Stimulated activated CD8-positive, alpha-beta memory T cell treated with anti-CD3 and anti-CD28 coated beads, Interleukin-7, amount 100 ng/mL, for 1 hour (primary cell): Measurements from ENCODE around the gene PLCH1.

Experiments used
- DNase-seq, 2 donors: peaks; one replicate each; pipeline ENCODE4 v3.0.0-alpha.2; 2020; ENCODE audit warnings: low read depth in 2 of 2

PLCH1 gene

DNA sequence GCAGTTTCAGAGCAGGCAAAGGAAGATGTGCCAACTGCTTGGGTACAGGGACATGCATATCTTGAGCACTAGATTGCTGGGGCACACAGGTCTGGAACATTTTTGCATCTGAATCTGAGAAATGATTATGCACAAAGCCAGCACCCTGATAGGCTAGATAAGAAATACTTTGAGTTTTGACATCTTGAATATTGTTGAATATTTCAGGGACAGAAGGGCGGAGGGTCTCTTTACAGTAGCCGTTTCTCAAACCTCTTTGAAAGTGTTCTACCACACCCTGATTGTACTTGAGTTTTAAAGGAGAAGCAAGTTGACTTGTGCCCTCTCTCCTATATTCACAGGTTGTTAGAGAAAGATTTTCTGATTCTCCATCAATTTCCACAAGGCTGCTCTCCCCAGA lies 263.3 kb downstream of the PLCH1 start:
- no peak for DNase-seq

DNA sequence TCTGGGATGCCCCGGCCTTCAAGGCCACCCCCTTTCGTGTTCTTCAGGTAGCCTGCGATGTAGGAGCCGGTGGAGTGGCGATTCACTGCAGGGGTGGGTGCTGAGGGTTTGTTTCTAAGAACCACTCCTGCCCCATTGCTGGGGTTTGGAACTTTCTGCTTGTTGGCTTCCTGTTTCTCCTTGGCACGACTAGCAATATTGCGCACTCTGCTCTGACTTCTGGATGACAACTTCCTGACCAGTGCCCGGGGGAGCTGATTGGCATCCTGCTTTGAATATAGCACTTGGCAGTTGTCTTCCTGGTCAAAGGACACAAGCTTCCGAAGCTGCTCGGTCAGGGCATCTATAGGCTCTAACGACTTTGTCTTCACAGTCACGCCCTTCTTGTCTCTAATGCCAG lies 263.8 kb downstream of the PLCH1 start:
- no peak for DNase-seq

DNA sequence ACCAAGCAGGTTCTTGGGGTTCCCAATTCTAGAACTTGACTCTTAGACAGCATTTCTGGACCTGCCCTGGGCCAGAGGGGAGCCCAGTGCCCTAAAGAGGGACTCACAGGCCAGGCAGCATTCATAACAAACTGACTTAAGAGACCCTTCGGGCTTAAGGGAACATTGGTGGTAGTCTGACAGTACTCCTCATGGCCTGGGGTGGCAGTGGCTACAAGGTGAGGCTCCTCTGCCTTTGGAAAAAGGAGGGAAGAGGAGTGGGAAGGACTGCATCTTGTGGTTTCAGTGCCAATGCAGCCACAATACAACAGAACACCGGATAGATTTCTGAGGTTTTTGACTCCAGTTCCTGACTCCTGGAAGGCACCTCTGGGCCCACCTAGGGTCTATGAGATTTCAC lies 279.2 kb downstream of the PLCH1 start:
- no peak for DNase-seq

DNA sequence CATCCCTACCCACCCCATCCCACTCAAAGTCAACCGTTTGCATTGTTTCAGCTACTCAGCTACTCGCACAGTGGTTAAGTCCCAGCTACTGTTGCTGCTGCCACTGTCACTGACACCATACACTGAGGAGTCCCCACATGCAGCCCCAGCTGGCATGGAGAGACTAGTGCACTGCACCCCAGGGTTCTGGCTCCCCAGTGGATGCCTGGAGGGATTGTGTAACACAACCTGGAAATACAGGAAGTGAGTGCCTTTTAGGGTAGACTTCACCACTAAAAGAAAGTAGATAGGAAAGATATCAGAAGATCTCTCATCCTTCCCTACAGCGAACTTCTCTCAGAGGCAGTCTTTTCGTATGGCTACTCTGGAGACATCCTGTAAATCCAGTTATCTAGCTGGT lies 282.2 kb downstream of the PLCH1 start:
- DNase-seq: no peak

DNA sequence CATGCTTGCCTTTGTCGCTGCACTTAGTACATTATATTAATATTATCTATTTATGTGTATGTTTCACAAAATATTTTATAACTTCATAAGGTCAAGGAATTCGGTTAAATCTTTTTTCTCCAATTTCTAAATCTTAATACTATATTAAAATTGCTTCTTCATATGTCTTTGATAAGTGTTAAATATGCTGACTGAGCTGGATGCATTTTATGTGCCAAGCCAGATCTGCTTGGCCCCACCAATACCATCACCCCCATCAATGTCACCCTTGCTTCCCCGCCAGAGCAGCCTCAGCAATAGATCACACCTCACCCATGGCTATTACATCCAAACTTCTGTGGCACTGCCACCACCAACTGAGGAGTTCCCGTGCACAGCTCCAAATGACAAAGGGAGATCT lies 287.3 kb downstream of the PLCH1 start:
- DNase-seq: no peak

DNA sequence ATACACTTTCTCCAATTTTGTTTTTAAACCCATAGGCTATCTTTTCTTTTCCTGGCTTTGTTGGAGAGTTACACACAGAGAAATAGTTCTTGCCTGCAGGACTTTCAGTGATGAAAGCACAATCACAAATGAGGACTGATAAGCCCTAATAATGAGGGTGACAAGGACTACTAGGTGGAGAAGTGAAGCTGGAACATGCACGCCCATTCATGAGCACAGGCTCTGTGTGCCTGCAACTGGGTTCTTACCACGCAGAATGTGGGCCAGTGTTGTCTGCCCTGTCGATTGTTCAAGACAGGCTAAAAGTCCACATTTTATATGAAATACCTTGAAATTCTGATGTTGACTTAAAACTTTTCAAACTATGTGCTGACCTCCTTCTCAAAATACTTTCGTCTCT lies 289.1 kb downstream of the PLCH1 start:
- no peak for DNase-seq

DNA sequence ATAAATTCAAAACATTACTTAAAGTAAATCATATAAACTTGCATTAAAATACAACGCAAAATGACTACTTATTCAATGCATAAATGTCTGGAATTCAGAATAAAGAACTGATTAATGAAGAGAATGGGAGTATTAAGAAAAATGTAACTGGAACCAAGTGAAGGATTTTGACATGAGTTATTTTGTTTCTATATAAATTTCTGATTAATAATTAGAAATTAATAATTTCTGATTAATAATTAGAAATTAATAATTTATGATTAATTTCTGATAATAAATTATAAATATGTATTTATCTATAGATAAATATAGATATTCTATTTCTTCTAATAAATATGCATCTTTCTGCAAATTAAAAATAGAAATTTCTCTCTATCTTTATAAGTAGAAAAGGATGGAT lies 291.4 kb downstream of the PLCH1 start:
- DNase-seq: no peak

DNA sequence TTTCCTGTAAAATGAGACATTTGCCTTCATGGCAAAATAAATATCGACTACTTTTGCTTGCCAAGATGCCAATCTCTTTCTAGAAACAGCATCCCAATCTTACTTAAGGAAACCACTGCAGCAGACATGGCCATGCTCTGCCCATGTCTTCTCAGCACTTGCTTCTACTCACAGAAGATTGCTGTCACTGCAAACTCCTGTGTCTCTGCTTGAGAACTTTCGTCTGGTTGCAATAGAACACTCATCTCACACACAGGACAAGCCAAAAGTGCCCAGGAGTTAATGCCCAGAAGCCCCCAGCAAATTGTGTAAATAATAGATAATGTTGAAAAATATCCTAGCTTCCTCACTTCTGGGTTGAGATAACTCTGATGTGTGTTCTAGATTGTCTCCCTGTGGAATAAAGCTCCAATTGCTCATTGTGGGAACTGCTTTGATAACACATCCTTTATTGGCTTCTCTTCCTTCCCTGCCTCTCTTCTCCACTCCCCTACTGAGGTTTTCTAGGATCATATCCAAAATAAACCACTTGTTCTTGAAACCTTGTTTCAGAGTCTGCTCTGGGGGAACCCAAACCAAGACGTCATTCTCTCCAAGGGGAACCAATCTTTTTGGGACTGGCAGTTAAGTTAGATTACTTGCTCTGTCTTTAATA lies 295.1 kb downstream of the PLCH1 start:
- DNase-seq: no peak

DNA sequence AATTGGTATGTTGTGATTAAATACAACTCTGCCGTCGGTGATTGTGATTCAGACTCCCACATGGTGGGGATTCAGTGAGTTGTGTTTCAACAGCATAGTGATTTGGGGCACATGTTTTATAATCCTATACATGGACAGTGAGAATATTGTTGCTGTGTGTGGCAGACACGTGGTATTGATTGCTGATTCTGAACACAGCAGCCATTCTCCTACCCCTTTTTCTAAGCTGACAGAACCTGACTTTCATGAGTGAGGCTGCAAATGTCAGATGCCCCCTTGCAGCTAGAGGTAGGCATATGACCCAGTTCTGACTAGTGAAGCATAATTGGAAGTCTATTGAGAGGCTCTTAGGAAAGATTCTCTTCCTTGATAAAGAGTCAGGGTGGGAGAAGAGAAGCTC lies 296.3 kb downstream of the PLCH1 start:
- no peak for DNase-seq

DNA sequence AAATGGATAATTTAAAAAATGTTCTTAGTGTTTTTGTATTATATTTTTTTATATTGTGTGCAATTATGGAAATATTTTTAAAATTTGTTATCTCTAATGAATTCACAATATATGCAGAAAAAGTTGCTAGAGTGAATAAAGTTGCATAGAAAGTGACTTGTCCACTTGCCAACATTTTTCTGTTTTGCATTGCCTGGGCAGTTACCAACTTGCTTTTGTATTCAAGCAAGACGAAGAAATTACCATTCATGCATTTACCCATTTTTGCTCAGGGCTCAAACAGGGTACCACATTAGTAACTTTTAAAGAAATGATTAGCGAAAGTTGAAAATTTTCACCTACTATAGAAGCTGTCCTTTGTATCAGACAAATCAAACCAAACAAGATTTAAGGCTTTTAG lies 298.5 kb downstream of the PLCH1 start:
- no peak for DNase-seq

DNA sequence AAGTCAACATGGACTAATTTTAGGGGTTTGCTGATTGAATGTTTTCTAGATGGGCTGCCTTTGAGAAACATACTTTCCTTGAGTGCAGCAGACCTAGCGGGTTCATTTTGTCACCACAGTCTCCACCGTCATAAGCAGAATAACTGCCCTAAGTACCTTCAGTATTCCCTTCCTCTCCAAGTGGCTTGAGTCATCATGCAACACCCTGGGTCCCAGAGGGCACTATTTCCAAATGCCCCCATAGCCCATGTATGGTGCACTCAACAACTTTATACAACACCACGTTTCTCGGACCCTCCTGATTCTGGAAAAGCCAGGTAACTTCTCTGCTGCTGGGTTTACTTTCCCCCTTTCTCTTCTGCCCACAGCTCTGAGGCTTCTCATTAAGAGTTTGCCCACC lies 300.1 kb downstream of the PLCH1 start:
- no peak for DNase-seq

DNA sequence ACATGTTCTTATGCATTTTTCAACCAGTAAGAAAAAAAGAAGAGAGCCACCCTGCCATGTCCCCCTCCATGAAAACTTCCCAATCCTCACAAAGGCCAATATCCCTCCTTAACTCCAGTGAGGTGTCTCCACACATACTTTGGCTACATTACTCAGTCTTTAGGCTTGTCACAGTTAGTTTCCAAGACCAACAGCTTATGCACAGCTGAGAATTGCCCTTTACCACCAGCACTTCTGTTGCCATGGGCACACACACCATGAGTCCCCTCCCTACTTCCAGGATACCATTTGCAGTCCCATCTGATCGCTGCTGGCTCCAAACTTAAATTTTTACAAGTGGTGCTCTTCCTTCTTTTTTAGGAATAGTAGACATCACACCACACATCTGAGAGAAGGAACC lies 301.1 kb downstream of the PLCH1 start:
- DNase-seq: no peak

DNA sequence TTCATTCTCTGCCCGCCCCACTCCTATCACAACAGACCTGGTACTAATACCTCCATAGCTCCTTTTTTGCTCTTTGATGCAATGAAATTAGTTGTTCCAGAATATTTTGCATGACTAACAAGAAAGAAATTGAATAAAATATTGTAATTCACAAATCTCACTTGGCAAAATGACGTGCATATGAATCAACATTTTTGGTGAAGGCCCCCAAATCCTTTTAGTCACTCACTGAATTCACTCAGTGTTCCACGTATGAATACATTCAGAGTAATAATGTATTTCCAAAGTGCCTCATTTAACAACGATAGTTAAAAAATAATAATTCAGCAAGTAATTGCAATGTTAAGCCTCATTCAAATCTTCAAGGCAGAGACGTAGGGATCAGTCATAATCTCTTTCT lies 302.8 kb downstream of the PLCH1 start:
- no peak for DNase-seq

DNA sequence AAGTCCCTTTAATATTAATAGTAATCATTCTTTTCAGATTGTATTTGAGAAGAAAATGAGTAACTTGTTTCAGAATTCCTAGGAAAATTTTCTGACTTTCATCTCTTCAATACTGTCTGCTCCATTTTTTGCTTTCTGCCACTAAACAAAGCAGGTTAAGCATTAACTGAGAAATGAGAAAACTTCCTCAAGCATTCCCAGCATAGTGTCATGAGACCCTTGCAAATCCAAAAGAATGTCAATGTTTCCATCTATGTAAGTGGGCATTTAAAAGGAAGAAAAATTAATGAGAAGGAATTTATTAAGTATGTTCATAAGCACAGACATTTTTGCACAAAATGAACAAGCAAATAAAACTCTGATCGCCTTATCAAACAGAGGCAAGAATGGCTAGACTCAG lies 303.4 kb downstream of the PLCH1 start:
- DNase-seq: no peak

DNA sequence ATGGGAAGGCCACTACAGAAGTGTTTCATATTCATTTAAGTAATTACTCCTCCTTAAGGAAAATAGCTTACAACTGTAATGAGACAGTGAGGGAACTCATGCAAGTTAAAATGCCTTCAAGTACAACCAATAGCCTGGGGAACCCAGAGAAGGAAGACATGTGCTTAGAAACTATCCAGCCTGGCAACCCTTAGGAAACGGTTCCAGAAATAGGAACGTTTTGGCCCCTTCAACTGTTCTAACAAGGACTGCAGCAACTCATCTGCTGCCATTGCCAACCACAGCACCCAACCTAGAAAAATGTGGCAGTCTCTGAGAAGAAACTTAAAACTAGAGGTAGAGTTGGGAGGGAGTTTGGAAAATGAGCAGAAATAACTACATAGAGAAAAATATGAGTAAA lies 303.8 kb downstream of the PLCH1 start:
- no peak for DNase-seq

DNA sequence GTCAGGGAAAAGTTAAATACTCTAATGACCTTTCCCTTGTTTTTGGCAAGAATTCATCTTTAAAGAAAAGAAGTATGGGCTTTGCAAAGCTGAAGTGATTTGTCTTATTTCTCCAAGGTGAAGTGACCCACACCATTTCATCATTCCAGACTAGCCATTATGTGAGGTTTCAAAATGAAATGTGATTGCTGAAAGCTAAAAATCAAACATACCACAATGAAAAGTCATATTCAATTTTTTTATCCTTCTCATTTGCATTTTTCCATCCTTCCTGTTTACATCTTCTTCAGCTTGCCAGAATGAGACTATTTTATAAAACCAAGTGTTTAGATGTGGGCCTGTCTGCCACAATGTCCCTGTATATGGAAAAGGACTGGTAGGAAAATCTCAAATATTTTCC lies 309.1 kb downstream of the PLCH1 start:
- no peak for DNase-seq

DNA sequence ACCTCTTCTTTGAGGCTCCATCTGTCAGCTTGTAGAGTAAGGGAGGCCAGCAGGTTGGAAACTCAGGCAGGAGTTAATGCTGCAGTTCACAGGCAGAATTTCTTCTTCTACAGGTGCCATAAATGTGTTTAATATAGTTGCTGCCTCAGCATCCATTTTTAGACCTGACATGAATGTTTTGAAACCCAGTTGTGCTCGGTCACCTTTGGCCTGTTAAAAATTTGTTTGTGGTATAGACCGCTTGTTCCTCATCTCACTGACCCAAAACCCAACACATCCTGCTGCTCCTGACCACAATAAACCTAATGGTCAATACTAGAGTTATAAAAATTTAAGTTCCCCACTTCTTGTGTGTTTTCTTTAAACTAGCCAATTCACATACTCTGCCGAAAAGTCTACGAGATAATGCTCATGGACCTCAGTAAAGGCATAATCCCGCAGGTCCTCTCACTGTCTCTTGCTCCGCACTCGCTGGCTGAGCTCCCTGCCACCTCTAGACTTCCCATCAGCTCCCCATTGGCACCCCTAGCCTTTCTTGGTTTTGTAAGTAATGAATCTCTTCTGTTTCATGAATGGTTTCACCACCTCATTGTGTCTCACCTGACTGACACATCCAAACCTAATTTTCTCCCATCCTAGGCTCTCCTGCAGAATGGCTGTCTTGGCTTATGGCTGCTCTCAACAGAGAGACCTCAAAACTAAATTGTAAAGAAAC lies 312.9 kb downstream of the PLCH1 start:
- DNase-seq: no peak

DNA sequence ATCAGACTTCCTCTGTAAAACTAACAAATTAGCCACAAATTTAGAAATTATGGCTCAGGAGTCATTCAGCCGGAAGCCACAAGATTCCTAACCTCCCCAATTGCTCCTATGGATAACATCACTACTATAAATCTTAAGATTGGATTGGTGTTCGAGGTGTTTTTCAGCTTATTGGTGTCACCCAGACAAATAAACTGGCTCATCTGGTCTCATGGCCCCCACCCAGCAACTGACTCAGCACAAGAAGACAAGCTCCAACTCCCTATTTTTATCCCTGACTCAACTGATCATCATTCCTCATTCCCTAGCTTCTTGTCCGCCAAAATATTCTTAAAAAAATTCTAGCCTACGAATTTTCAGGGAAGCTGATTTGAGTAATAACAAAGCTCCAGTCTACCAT lies 316.3 kb downstream of the PLCH1 start:
- DNase-seq: no peak

DNA sequence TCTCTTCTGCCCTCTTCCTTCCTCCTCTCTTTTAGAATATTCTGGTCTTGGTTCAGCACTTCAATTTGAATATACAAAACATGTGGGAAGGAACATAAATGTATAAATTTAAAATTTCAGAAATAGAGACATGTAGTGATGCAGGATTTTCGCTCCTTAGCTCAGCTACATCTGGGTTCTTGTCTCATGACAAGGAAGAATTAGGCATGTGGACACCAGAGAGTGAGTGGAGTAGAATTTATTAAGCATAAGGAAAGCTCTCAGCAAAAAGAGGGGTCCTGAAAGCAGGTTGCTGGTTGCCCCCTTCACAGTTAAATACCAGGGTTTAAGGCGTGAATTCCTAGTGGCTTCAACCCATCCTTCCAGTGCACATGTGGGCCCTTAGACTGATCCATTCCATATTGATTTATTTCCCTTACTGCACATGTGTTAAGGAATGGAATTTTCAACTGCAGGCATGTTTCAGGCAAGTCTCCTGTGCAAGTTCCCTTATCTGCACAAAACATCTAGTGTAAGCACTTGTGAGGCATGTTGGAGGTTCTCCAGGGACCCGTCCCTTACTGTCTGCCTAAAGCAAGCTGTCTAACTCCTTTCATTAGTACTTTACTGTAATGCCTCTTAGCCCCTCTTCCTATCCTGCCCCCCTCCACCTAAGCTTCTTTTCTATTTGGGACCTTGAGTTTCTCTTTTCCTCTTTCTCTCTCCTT lies 318.2 kb downstream of the PLCH1 start:
- no peak for DNase-seq

DNA sequence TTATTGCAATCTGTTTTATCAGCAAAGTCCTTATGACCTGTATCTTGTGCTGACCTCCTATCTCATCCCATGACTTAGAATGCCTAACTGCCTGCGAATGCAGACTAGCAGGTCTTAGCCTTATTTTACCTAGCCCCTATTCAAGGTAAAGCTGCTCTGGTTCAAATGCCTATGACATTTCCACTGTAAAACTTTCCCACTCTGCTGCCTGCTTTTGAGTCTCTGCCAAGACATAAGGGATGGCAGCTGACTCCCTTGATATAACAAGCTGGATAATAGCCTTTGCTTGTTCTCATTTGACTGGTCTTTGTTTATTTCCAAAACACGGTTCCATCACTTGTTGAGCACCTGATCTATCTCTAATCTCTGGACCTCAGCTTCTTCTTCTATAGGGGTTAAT lies 319.5 kb downstream of the PLCH1 start:
- no peak for DNase-seq

DNA sequence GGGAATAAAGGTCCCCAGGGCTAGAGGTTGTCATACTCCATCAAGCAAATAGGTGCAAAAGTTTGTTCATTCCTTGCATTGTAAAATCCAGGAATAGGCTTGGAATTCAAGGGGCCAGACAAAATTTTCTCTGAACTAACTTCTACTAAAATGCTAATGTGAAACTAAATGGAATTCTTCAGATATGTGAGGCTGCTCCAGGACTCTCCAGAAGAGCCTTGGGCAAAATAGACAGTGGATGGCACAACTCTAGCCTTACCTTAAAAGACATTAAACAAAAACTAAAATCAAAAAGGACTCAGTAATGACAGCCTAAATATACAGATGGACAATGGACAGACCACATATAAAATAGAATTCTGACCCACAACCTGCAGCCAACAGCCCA lies 320.6 kb downstream of the PLCH1 start:
- DNase-seq: no peak

DNA sequence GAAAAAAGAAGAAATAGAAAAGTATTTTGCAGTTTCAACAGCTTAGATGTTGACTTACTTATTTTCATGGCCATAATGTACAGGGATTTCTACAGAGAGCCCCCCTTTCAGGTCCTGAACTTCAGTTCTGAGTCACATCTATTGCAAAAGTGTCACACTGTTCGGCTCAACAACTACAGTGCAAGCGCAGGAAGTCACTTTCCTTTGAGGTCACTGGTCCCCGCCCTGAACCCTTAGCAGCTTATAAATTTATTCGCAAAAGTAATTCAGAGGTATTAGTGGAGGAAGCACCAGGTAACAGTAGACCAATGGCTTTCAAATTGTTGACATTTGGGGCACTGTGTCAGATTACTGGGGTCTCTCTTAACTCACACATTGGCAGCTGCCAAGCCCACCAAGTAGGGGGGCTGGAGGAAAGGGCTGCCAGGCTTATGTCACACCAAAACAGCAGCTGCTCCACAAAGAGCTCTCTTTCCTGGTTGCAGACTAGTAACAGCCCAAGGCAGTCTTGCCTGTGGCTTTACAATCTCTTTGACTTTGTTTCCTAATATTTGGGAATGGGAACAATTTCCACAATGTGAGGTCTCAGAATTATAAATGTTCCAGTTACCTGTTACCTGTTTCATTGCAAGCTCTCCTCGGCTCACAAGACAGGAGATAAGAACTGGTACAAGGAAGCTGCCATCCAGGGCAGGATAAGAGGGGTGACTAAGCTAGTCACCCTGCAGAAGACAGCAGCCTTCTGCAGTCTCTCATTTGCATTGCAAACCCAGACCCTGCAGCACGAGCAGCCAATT lies 321.1 kb downstream of the PLCH1 start:
- no peak for DNase-seq
